Panc1 (cell line): ENCODE data around the gene GRIA4. TPM values are rescaled to one million over a fixed set of nuclear protein-coding genes. Genes with fewer than 3 reads are reported as not detected.

Source experiments
- ATAC-seq: fragments of 200-7000 bp; cut with Tn5 transposase; 2 replicates; pipeline ENCODE4 v1.9.1; 2020; ENCODE audit warnings: mild to moderate bottlenecking, moderate library complexity
- BruUV-seq: library from RNA; stranded (reverse); fragments of 400-500 nt; replicated peaks from 2 replicates; lab custom pipeline; 2021; lab: Mats Ljungman, UMichigan
- CTCF ChIA-PET: fragments of 300-600 bp; sonication (Branson Sonifier 250); formaldehyde crosslinking; loops from one replicate; lab custom pipeline; 2022; ENCODE audit warnings: antibody characterized with exemption; lab: Charles Lee
- POLR2A ChIA-PET: fragments of 300-600 bp; sonication (Branson Sonifier 250); formaldehyde crosslinking; loops from one replicate; lab custom pipeline; 2022; ENCODE audit warnings: antibody characterized with exemption; lab: Charles Lee
- DNase-seq: peaks from one replicate; pipeline ENCODE4 v3.0.0-alpha.2; 2010; ENCODE audit warnings: low read depth, low spot score
- H3K27ac ChIP-seq: 2 replicates; pipeline ENCODE4 v1.5.1; 2011; ENCODE audit warnings: mild to moderate bottlenecking, low read length, inconsistent platforms
- H3K27me3 ChIP-seq: fragments of 200-500 bp; sonication (Bioruptor generic); 2 replicates; pipeline ENCODE4 v1.6.0; 2014; ENCODE audit warnings: low read length, inconsistent platforms; ENCODE audit not compliant: control insufficient read depth, insufficient read depth
- H3K36me3 ChIP-seq: fragments of 200-500 bp; sonication (Bioruptor generic); 2 replicates; pipeline ENCODE4 v1.5.1; 2014; ENCODE audit warnings: inconsistent platforms, mild to moderate bottlenecking, low read length, moderate library complexity; ENCODE audit not compliant: control insufficient read depth, insufficient read depth
- H3K4me1 ChIP-seq: 2 replicates; pipeline ENCODE4 v1.5.1; 2011; ENCODE audit warnings: inconsistent platforms, mild to moderate bottlenecking, low read length, moderate library complexity; ENCODE audit not compliant: control insufficient read depth, insufficient read depth
- H3K4me3 ChIP-seq, 2 experiments: 2 replicates each; pipeline ENCODE4 v1.5.1; 2011 to 2012; ENCODE audit warnings: low read depth in 2 of 2, low read length in 2 of 2, mild to moderate bottlenecking in 2 of 2, inconsistent platforms in 1 of 2, moderate library complexity in 1 of 2
- H3K9me3 ChIP-seq: fragments of 200-500 bp; sonication (Bioruptor generic); 2 replicates; pipeline ENCODE4 v1.5.1; 2014; ENCODE audit warnings: low read depth, mild to moderate bottlenecking, inconsistent platforms, low read length, moderate library complexity; ENCODE audit not compliant: control insufficient read depth, insufficient read depth
- CTCF ChIP-seq: fragments of 450-650 bp; IDR thresholded peaks from 2 replicates; pipeline ENCODE4 v1.5.1; 2017; ENCODE audit warnings: mild to moderate bottlenecking
- POLR2AphosphoS5 ChIP-seq: IDR thresholded peaks from 2 replicates; pipeline ENCODE4 v1.6.1; 2012; ENCODE audit warnings: mild to moderate bottlenecking, low read depth, low read length, moderate library complexity
- SIN3A ChIP-seq: IDR thresholded peaks from 2 replicates; pipeline ENCODE4 v1.6.1; 2012; ENCODE audit warnings: low read depth, mild to moderate bottlenecking, low read length, moderate library complexity, borderline replicate concordance; ENCODE audit not compliant: insufficient read depth
- TCF7L2 ChIP-seq: IDR thresholded peaks from 2 replicates; pipeline ENCODE4 v1.6.1; 2011; ENCODE audit warnings: mild to moderate bottlenecking, low read depth, low read length, inconsistent platforms
- in situ Hi-C: cut with HindIII; loops from 2 replicates; pipeline ENCODE4 v1.10.0; 2016; ENCODE audit warnings: low sequenced_read_pairs, low pct_unique_long_range_greater_than_20kb
- intact Hi-C: fragments of 100-400 bp; cut with micrococcal nuclease; formaldehyde crosslinking; loops from one replicate; pipeline ENCODE4 v1.10.0; 2022; ENCODE audit not compliant: unreplicated experiment
- total RNA-seq: library from RNA; stranded (reverse); gene quantifications from one replicate; pipeline ENCODE4 v1.2.1, GENCODE V29; 2021; ENCODE audit not compliant: unreplicated experiment
- TF ChIP-seq, protein P1 (sequence below), 2 experiments: IDR thresholded peaks; 2 replicates each; pipeline ENCODE4 v1.6.1; 2011 to 2012; ENCODE audit warnings: low read depth in 2 of 2, control low read depth in 1 of 2, low read length in 1 of 2, mild to moderate bottlenecking in 1 of 2, moderate library complexity in 1 of 2; ENCODE audit not compliant: insufficient read depth in 1 of 2

The GRIA4 gene
- total RNA-seq, 1 experiment from 2014 or later, result not detected

DNA sequence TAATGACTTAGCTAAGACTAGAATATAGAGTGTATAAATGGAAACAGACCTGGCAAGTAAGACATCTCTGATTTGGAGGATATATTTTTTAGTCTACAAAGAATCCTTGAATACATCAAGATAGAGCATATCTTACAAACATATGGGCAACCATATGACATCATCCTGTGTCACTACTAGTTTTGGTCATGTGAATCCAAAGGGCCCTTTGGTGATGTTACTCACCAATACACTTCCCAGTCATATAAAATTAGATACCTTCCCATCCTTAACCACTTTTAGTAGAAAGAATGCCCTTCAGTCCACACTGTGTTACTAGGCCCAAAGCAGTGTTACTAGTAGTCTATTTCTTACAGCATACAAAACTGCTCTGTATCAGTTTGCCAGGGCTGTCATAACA lies 31.6 kb downstream of the GRIA4 start:
- POLR2A ChIA-PET, result no interaction called here
- TF ChIP-seq CTCF, result no peak
- TF ChIP-seq SIN3A, result no peak
- no peak for TF ChIP-seq TCF7L2
- TF ChIP-seq, protein P1, sequence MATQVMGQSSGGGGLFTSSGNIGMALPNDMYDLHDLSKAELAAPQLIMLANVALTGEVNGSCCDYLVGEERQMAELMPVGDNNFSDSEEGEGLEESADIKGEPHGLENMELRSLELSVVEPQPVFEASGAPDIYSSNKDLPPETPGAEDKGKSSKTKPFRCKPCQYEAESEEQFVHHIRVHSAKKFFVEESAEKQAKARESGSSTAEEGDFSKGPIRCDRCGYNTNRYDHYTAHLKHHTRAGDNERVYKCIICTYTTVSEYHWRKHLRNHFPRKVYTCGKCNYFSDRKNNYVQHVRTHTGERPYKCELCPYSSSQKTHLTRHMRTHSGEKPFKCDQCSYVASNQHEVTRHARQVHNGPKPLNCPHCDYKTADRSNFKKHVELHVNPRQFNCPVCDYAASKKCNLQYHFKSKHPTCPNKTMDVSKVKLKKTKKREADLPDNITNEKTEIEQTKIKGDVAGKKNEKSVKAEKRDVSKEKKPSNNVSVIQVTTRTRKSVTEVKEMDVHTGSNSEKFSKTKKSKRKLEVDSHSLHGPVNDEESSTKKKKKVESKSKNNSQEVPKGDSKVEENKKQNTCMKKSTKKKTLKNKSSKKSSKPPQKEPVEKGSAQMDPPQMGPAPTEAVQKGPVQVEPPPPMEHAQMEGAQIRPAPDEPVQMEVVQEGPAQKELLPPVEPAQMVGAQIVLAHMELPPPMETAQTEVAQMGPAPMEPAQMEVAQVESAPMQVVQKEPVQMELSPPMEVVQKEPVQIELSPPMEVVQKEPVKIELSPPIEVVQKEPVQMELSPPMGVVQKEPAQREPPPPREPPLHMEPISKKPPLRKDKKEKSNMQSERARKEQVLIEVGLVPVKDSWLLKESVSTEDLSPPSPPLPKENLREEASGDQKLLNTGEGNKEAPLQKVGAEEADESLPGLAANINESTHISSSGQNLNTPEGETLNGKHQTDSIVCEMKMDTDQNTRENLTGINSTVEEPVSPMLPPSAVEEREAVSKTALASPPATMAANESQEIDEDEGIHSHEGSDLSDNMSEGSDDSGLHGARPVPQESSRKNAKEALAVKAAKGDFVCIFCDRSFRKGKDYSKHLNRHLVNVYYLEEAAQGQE (IDR thresholded peaks at IDR 0.05; ENCODE audit: insufficient read depth in 1 of 2, low read depth in 2 of 2, low read length in 1 of 2), result no peak
- no peak for TF ChIP-seq POLR2AphosphoS5
- no peak overlapping the region for H3K4me3 ChIP-seq
- ATAC-seq (no peak), DNase-seq (no peak)
- H3K4me1 ChIP-seq, result no peaks in the 10 kb centered on the region
- H3K9me3 ChIP-seq, result no peaks in the 10 kb centered on the region
- CTCF ChIA-PET, result no interaction called here
- no peak overlapping the region for H3K27ac ChIP-seq
- in situ Hi-C loops (no loop called here), intact Hi-C loops (no loop called here)
- no TSS peak for BruUV-seq
- H3K36me3 ChIP-seq, result no peaks in the 10 kb centered on the region
- no peaks in the 10 kb centered on the region for H3K27me3 ChIP-seq

GRCh38 chr11:105642870-105643269 lies 33.0 kb downstream of the GRIA4 start:
- no peaks in the 10 kb centered on the region for H3K27me3 ChIP-seq
- ChIA-PET POLR2A (no interaction called here), CTCF (no interaction called here)
- H3K4me1 ChIP-seq, result no peaks in the 10 kb centered on the region
- BruUV-seq, result no TSS peak
- no peak for TF ChIP-seq SIN3A
- TF ChIP-seq, protein P1 (IDR thresholded peaks at IDR 0.05; ENCODE audit: insufficient read depth in 1 of 2, low read depth in 2 of 2, low read length in 1 of 2), result no peak
- H3K27ac ChIP-seq, result no peak overlapping the region
- intact Hi-C loops (no loop called here), in situ Hi-C loops (no loop called here)
- DNase-seq, result no peak
- no peaks in the 10 kb centered on the region for H3K36me3 ChIP-seq
- no peaks in the 10 kb centered on the region for H3K9me3 ChIP-seq
- no peak for ATAC-seq
- no peak overlapping the region for H3K4me3 ChIP-seq
